Endothelial cell of umbilical vein (primary cell): Measurements from ENCODE around the gene ZBTB20. TPM values are rescaled to one million over a fixed set of nuclear protein-coding genes. Genes with fewer than 3 reads are reported as not detected.

Experiments
- BruUV-seq: library from RNA; stranded (reverse); fragments of 400-500 nt; replicated peaks from 2 replicates; lab custom pipeline; 2021; lab: Mats Ljungman, UMichigan
- CTCF ChIA-PET: fragments of 300-600, 350-600 bp; sonication (Branson Sonifier 250); formaldehyde crosslinking; loops from one replicate; lab custom pipeline; 2021; ENCODE audit warnings: antibody characterized with exemption, inconsistent platforms; lab: Charles Lee
- POLR2A ChIA-PET: fragments of 300-600, 350-600 bp; sonication (Branson Sonifier 250); formaldehyde crosslinking; loops from one replicate; lab custom pipeline; 2021; ENCODE audit warnings: antibody characterized with exemption, inconsistent platforms; lab: Charles Lee
- DNase-seq: peaks from one replicate; pipeline ENCODE4 v3.0.0-alpha.2; 2011; ENCODE audit warnings: low read depth, low spot score
- FAIRE-seq: peaks from 2 replicates; lab custom pipeline; 2011; peaks lifted over from hg19 to GRCh38; lab: Jason Lieb, UNC
- H2AFZ ChIP-seq: 2 replicates; pipeline ENCODE4 v1.6.0; 2012; ENCODE audit warnings: low read depth, low read length, control low read depth, inconsistent platforms
- H3K27ac ChIP-seq: 2 replicates; pipeline ENCODE4 v1.5.1; 2011; ENCODE audit warnings: low read depth, mild to moderate bottlenecking, control low read depth, low read length, moderate library complexity; ENCODE audit not compliant: insufficient read depth
- H3K27me3 ChIP-seq, 2 experiments: 2 replicates each; pipeline versions ENCODE4 v1.6.0 to v1.6.1; 2011; ENCODE audit warnings: low read length in 2 of 2, mixed read lengths in 1 of 2; ENCODE audit not compliant: control insufficient read depth in 2 of 2, insufficient read depth in 2 of 2
- H3K36me3 ChIP-seq, 2 experiments: 2 replicates in 1 of 2; 3 replicates in 1 of 2; pipeline ENCODE4 v1.5.1; 2011; ENCODE audit warnings: low read length in 2 of 2, mild to moderate bottlenecking in 1 of 2, moderate library complexity in 1 of 2; ENCODE audit not compliant: control insufficient read depth in 2 of 2, insufficient read depth in 2 of 2; ENCODE audit errors: extremely low read depth in 1 of 2
- H3K4me1 ChIP-seq: 3 replicates; pipeline ENCODE4 v1.5.1; 2011; ENCODE audit warnings: mild to moderate bottlenecking, low read length; ENCODE audit not compliant: control insufficient read depth, insufficient read depth; ENCODE audit errors: extremely low read depth
- H3K4me2 ChIP-seq: 2 replicates; pipeline ENCODE4 v1.6.1; 2011; ENCODE audit warnings: low read length, control low read depth, mixed read lengths; ENCODE audit not compliant: insufficient read depth
- H3K4me3 ChIP-seq, 3 experiments: fragments of 200-600 bp in 1 of 3; sonication (generic), shearing (Covaris generic) in 1 of 3; replicated peaks in 1 of 3; 2 replicates each; pipeline ENCODE4 v1.5.1; 2011 to 2016; ENCODE audit warnings: control low read depth in 3 of 3, low read length in 3 of 3, mild to moderate bottlenecking in 2 of 3, inconsistent platforms in 1 of 3, low read depth in 1 of 3, moderate library complexity in 1 of 3; ENCODE audit not compliant: insufficient read depth in 1 of 3
- H3K79me2 ChIP-seq: 2 replicates; pipeline ENCODE4 v1.6.0; 2012; ENCODE audit warnings: low read length, inconsistent platforms; ENCODE audit not compliant: control insufficient read depth, insufficient read depth
- H3K9ac ChIP-seq: replicated peaks from 2 replicates; pipeline ENCODE3; 2011; ENCODE audit warnings: low read length, control low read depth; ENCODE audit not compliant: insufficient read depth; ENCODE audit errors: extremely low read depth
- H3K9me1 ChIP-seq: replicated peaks from 3 replicates; pipeline ENCODE4 v1.6.0; 2011; ENCODE audit warnings: mild to moderate bottlenecking, low read length; ENCODE audit not compliant: control insufficient read depth, insufficient read depth; ENCODE audit errors: extremely low read depth
- H3K9me3 ChIP-seq: replicated peaks from 2 replicates; pipeline ENCODE4 v1.5.1; 2012; ENCODE audit warnings: low read length, inconsistent platforms; ENCODE audit not compliant: control insufficient read depth, insufficient read depth
- H4K20me1 ChIP-seq: replicated peaks from 2 replicates; pipeline ENCODE3; 2011; ENCODE audit warnings: mild to moderate bottlenecking, low read length; ENCODE audit not compliant: control insufficient read depth, insufficient read depth; ENCODE audit errors: extremely low read depth
- CTCF ChIP-seq, 2 donors: IDR thresholded peaks; 1 replicate in 1 of 2; 2 replicates in 1 of 2; pipeline ENCODE4 v1.5.1; 2011; ENCODE audit warnings: low read length in 2 of 2, mild to moderate bottlenecking in 2 of 2, moderate library complexity in 2 of 2, control low read depth in 1 of 2, inconsistent platforms in 1 of 2, low read depth in 1 of 2; ENCODE audit not compliant: insufficient read depth in 1 of 2; ENCODE audit errors: extremely low read depth in 1 of 2
- EZH2 ChIP-seq: IDR thresholded peaks from 2 replicates; pipeline ENCODE4 v1.6.1; 2012; ENCODE audit warnings: borderline replicate concordance, low read depth, mild to moderate bottlenecking, moderate library complexity, low read length, inconsistent platforms; ENCODE audit not compliant: severe bottlenecking
- FOS ChIP-seq: IDR thresholded peaks from 2 replicates; pipeline ENCODE4 v1.6.1; 2011; ENCODE audit warnings: mild to moderate bottlenecking, low read length, moderate library complexity, borderline replicate concordance; ENCODE audit not compliant: insufficient read depth
- GATA2 ChIP-seq: IDR thresholded peaks from 2 replicates; pipeline ENCODE4 v1.7.0; 2011; ENCODE audit warnings: low read depth, mild to moderate bottlenecking, moderate library complexity, mixed read lengths, low read length; ENCODE audit not compliant: insufficient read length, insufficient read depth
- JUN ChIP-seq: IDR thresholded peaks from 2 replicates; pipeline ENCODE4 v1.6.1; 2011; ENCODE audit warnings: borderline replicate concordance, low read depth; ENCODE audit not compliant: insufficient read length, insufficient read depth
- MAX ChIP-seq: IDR thresholded peaks from 2 replicates; pipeline ENCODE4 v1.6.1; 2011; ENCODE audit not compliant: insufficient read depth, insufficient read length
- MYC ChIP-seq: IDR thresholded peaks from one replicate; pipeline ENCODE4 v1.6.1; 2011; ENCODE audit warnings: mild to moderate bottlenecking, low read depth, low read length
- POLR2A ChIP-seq: IDR thresholded peaks from 2 replicates; pipeline ENCODE4 v1.6.1; 2012; ENCODE audit warnings: low read depth, mild to moderate bottlenecking, control low read depth, low read length
- POLR2AphosphoS5 ChIP-seq: IDR thresholded peaks from 2 replicates; pipeline ENCODE4 v1.6.1; 2012; ENCODE audit warnings: low read depth, mild to moderate bottlenecking, control low read depth, low read length, moderate library complexity; ENCODE audit not compliant: insufficient read depth
- dilution Hi-C: fragments of 300-500 bp; cut with MboI; formaldehyde crosslinking; loops from one replicate; pipeline ENCODE4 v1.15.0; 2019; ENCODE audit warnings: low sequenced_read_pairs; ENCODE audit not compliant: extremely low pct_ligation_motif_present
- intact Hi-C: fragments of 100-400 bp; cut with micrococcal nuclease; formaldehyde crosslinking; loops from one replicate; pipeline ENCODE4 v1.10.0; 2022
- polyA plus RNA-seq, 4 experiments: library from polyadenylated mRNA; depleted of rRNA in 3 of 4; stranded (reverse) in 3 of 4; unstranded in 1 of 4; fragments of >200 nt; gene quantifications; 2 replicates each; pipeline versions ENCODE4 v1.2.1 to v1.2.3, GENCODE V29; 2011 to 2012; ENCODE audit warnings: missing spikeins in 1 of 4
- total RNA-seq: library from RNA; stranded (reverse); gene quantifications from 2 replicates; pipeline ENCODE4 v1.2.3, GENCODE V29; 2021

ZBTB20 gene
- total and polyA plus RNA-seq, 2 donors (not counting 3 experiments of a cell fraction or from before 2014, with no cell fraction given) = 2.1 to 20.5 TPM

- H3K9ac ChIP-seq = no peak overlapping the region
- intact Hi-C loops = no loop called here
- DNase-seq (no peak), FAIRE-seq (no peak)
- dilution Hi-C loops = no loop called here
- H3K9me3 ChIP-seq = no peaks in the 10 kb centered on the region
- no peaks in the 10 kb centered on the region for H3K27me3 ChIP-seq
- peaks cover 6% of the 10 kb centered on the region for H3K4me1 ChIP-seq
- TF ChIP-seq POLR2AphosphoS5 (no peak), EZH2 (no peak), CTCF (IDR thresholded peaks at IDR 0.05; ENCODE audit: extremely low read depth in 1 of 2, insufficient read depth in 1 of 2, low read depth in 1 of 2, low read length in 2 of 2) (no peak), FOS (no peak), JUN (no peak), POLR2A (no peak), GATA2 (no peak), MYC (no peak), MAX (no peak)
- H3K36me3 ChIP-seq = no peaks in the 10 kb centered on the region
- no TSS peak for BruUV-seq
- CTCF ChIA-PET = interaction anchor here (1.9 kb wide), 1 partner anchor 22 kb away, joined by 4 read pairs; no protein-coding TSS in a partner anchor
- H3K79me2 ChIP-seq = no peaks in the 10 kb centered on the region
- POLR2A ChIA-PET = no interaction called here
- H3K4me2 ChIP-seq = no peak overlapping the region
- H3K4me3 ChIP-seq = no peak overlapping the region
- H4K20me1 ChIP-seq = no peaks in the 10 kb centered on the region
- H3K27ac ChIP-seq = no peak overlapping the region
- no peak overlapping the region for H2AFZ ChIP-seq
- no peaks in the 10 kb centered on the region for H3K9me1 ChIP-seq
Observed at GRCh38 chr3:115194476-115194875, 47.4 kb upstream of the ZBTB20 start.
